Gastrocnemius medialis (tissue), 4 donors: ENCODE data around the gene AP1G1.

Experiments
- CTCF ChIP-seq, 5 experiments: fragments of 450-650 bp in 3 of 5; fragments of 200-600 bp in 2 of 5; sonication (generic) in 2 of 5; IDR thresholded peaks in 4 of 5; conservative IDR thresholded peaks in 1 of 5; 1 replicate in 4 of 5; 2 replicates in 1 of 5; pipeline ENCODE4 v1.5.1; 2016 to 2019; ENCODE audit warnings: antibody characterized with exemption in 5 of 5, mild to moderate bottlenecking in 3 of 5, moderate library complexity in 3 of 5
- POLR2A ChIP-seq, 2 donors: fragments of 450-650 bp; IDR thresholded peaks; one replicate each; pipeline ENCODE4 v1.6.1; 2017; ENCODE audit warnings: antibody characterized with exemption in 2 of 2, mild to moderate bottlenecking in 2 of 2, moderate library complexity in 2 of 2

DNA sequence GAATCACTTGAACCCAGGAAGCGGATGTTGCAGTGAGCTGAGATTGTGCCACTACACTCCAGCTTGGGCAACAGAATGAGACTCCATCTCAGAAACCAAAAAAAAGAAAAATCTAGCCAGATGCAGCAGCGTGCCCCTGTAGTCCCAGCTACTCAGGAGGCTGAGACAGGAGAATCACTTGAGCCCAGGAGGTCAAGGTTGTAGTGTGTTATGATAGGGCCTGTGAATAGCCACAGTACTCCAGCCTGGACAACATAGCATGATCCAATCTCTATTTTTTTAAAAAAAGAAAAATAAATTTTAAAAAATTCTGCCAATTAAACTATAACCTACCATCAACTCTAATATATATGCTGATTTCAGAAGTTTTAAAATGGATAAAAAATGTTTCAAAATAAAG, 99.9 kb downstream of the AP1G1 start:
- TF ChIP-seq CTCF (IDR thresholded peaks at IDR 0.05 in 4 of 5, conservative IDR thresholded peaks at IDR 0.05 in 1 of 5): no peak
- TF ChIP-seq POLR2A (IDR thresholded peaks at IDR 0.05): no peak
